ENCODE data around the gene RNF215.

The RNF215 gene
- long read RNA-seq, partial matches to known transcripts = 0 of 3 reads
- long read RNA-seq, other reads (novel, unspliced or antisense) = 2 of 3 reads

DNA sequence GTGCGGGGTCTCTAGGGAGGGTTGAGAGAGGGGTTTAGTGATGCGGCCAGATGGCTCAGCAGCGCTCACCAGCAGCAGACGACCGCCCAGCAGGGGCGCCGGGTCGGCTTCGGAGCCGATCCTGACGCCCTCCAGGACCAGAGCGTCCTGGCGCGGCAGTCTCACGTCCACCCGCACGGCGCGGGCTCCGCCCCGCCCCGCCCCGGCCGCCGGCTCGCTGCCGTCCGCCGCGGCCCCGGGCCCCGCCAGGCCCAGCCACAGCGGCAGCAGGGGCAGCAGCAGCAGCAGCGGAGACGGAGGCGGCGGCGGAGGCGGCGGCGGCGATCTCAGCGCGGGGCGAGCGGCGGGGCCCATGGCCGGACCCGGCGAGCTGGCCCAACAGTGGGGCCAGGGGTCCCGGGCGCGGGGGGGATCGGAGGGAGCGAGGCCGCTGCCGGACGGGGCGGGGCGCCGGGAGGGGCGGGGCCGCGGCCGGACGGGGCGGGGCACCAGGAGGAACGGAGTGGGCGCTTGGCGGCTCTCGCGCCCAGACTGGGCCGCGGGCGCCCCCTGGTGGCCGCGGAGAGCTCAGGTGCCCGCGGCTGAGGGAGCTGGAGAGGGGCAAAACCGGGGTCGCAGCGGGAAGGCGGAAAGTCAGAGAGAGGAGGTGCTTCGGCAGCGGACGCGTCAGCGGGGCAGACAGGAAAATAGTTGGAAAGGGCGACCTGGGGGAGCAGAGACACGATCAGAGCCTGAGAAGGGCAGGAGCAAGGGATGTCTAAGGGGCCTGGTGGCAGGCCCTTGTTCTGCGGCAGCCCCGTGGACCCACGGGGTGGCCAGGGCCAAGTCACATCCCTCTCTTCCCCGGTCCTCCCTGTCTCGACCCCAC lies at the start of gene RNF215:
RNF215 (minus strand) TSS at position 452 of the 868 bp plus-strand sequence; CDS start at position 354, 98 bp downstream.
- H3K27ac ChIP-seq (replicated peaks) = no peak within 1 kb of the TSS
- peak; percentile 53 to 54 for DNase-seq (ENCODE audit: low read depth in 1 of 2, low spot score in 1 of 2)

DNA sequence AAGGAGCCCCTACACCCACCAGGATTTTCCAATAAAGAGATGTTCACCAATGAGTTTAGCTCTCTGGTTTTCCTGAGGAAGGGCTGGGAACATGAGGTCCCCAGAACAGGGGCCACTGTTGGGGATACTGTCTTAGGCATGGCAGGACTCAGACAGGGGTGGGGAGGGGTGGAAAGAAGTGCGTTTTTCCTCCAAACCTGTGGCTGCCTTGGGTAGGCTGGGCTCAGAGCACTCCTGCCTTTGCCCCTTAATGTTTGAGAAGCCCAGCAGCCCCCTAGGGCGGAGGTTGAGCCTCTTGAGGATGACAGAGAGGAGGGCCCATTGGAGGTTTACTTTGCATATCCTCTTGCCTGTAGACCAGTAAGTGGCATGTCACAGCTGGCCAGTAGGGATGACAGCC lies 49.0 kb upstream of the RNF215 start:
- no peak for DNase-seq (ENCODE audit: low read depth in 1 of 2, low spot score in 1 of 2)
- Histone ChIP-seq H3K27me3 (ENCODE audit: insufficient read depth, poor library complexity, severe bottlenecking) (peaks cover 3% of the 10 kb centered on the region), H3K27ac (replicated peaks) (no peak overlapping the region), H3K4me3 (replicated peaks; ENCODE audit: insufficient read depth, low read length) (no peak overlapping the region)
- TF ChIP-seq, protein P1, sequence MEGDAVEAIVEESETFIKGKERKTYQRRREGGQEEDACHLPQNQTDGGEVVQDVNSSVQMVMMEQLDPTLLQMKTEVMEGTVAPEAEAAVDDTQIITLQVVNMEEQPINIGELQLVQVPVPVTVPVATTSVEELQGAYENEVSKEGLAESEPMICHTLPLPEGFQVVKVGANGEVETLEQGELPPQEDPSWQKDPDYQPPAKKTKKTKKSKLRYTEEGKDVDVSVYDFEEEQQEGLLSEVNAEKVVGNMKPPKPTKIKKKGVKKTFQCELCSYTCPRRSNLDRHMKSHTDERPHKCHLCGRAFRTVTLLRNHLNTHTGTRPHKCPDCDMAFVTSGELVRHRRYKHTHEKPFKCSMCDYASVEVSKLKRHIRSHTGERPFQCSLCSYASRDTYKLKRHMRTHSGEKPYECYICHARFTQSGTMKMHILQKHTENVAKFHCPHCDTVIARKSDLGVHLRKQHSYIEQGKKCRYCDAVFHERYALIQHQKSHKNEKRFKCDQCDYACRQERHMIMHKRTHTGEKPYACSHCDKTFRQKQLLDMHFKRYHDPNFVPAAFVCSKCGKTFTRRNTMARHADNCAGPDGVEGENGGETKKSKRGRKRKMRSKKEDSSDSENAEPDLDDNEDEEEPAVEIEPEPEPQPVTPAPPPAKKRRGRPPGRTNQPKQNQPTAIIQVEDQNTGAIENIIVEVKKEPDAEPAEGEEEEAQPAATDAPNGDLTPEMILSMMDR (IDR thresholded peaks at IDR 0.05; ENCODE audit: insufficient read depth, low read length) = no peak
- TF ChIP-seq SPI1 (IDR thresholded peaks at IDR 0.05; ENCODE audit: borderline replicate concordance, low read depth) (no peak), GABPA (IDR thresholded peaks at IDR 0.05; ENCODE audit: low read depth) (no peak), POLR2AphosphoS5 (IDR thresholded peaks at IDR 0.05; ENCODE audit: low read depth) (no peak)
- TF ChIP-seq, protein P2, sequence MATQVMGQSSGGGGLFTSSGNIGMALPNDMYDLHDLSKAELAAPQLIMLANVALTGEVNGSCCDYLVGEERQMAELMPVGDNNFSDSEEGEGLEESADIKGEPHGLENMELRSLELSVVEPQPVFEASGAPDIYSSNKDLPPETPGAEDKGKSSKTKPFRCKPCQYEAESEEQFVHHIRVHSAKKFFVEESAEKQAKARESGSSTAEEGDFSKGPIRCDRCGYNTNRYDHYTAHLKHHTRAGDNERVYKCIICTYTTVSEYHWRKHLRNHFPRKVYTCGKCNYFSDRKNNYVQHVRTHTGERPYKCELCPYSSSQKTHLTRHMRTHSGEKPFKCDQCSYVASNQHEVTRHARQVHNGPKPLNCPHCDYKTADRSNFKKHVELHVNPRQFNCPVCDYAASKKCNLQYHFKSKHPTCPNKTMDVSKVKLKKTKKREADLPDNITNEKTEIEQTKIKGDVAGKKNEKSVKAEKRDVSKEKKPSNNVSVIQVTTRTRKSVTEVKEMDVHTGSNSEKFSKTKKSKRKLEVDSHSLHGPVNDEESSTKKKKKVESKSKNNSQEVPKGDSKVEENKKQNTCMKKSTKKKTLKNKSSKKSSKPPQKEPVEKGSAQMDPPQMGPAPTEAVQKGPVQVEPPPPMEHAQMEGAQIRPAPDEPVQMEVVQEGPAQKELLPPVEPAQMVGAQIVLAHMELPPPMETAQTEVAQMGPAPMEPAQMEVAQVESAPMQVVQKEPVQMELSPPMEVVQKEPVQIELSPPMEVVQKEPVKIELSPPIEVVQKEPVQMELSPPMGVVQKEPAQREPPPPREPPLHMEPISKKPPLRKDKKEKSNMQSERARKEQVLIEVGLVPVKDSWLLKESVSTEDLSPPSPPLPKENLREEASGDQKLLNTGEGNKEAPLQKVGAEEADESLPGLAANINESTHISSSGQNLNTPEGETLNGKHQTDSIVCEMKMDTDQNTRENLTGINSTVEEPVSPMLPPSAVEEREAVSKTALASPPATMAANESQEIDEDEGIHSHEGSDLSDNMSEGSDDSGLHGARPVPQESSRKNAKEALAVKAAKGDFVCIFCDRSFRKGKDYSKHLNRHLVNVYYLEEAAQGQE (IDR thresholded peaks at IDR 0.05; ENCODE audit: insufficient replicate concordance, low read depth) = no peak

More for the DNA sequence above, at the start of gene RNF215:
- no peaks in the 10 kb centered on the region for H3K27me3 ChIP-seq (ENCODE audit: insufficient read depth, poor library complexity, severe bottlenecking)
- peak within 1 kb of the TSS; percentile 45 for H3K4me3 ChIP-seq (replicated peaks; ENCODE audit: insufficient read depth, low read length)
- TF ChIP-seq GABPA (IDR thresholded peaks at IDR 0.05; ENCODE audit: low read depth) = no peak
- TF ChIP-seq, protein P1 (IDR thresholded peaks at IDR 0.05; ENCODE audit: insufficient read depth, low read length) = peak; percentile 43
- TF ChIP-seq, protein P2 (IDR thresholded peaks at IDR 0.05; ENCODE audit: insufficient replicate concordance, low read depth) = no peak
- no peak for TF ChIP-seq POLR2AphosphoS5 (IDR thresholded peaks at IDR 0.05; ENCODE audit: low read depth)

DNA sequence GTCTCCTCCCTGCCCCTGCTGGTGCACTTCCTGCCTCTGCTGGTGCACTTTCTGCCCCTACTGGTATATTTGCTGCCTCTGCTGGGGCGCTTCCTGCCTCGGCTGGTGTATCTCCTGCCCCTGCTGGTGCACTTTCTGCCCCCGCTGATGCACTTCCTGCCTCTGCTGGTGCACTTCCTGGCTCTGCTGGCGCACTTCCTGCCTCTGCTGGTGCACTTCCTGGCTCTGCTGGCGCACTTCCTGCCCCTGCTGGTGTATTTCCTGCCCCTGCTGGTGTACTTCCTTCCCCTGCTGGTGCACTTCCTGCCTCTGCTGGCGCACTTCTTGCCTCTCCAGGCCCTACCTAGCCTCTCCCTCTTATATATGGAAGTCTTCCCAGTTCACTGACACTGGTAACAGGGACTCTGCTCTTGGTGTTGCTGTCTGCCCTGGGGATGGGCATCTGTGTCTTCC lies 48.5 kb upstream of the RNF215 start:
- peak; percentile 57 to 62 for DNase-seq (ENCODE audit: low read depth in 1 of 2, low spot score in 1 of 2)
- Histone ChIP-seq H3K27me3 (ENCODE audit: insufficient read depth, poor library complexity, severe bottlenecking) (no peaks in the 10 kb centered on the region), H3K4me3 (replicated peaks; ENCODE audit: insufficient read depth, low read length) (no peak overlapping the region), H3K27ac (replicated peaks) (no peak overlapping the region; the same call in 1 of the 2 replicates)
- TF ChIP-seq SPI1 (IDR thresholded peaks at IDR 0.05; ENCODE audit: borderline replicate concordance, low read depth) = peak; percentile 62
- peak; percentile 74 for TF ChIP-seq GABPA (IDR thresholded peaks at IDR 0.05; ENCODE audit: low read depth)
- no peak for TF ChIP-seq POLR2AphosphoS5 (IDR thresholded peaks at IDR 0.05; ENCODE audit: low read depth)

DNA sequence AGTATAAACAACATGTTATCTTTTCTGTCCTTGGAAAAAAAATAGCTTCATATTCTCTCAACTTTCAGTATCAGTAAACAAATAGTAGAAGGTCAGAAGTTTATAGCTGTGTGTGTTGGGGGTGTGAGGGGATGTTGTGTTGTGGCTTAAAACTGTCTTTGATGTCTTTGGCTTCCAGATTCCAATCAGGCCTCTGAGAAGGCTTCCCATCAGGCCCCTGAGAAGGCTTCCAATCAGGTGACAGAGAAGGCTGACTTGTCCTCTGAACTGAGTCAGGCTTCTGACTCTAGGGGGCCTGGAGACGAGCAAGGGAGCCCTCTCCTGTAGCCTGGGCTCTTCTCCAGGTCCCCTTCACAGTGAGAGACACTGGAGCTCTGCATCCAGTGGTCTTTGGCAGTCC lies 47.6 kb upstream of the RNF215 start:
- H3K27me3 ChIP-seq (ENCODE audit: insufficient read depth, poor library complexity, severe bottlenecking) = no peaks in the 10 kb centered on the region
- TF ChIP-seq GABPA (IDR thresholded peaks at IDR 0.05; ENCODE audit: low read depth) (no peak), SPI1 (IDR thresholded peaks at IDR 0.05; ENCODE audit: borderline replicate concordance, low read depth) (no peak), POLR2AphosphoS5 (IDR thresholded peaks at IDR 0.05; ENCODE audit: low read depth) (no peak)
- TF ChIP-seq, protein P2 (IDR thresholded peaks at IDR 0.05; ENCODE audit: insufficient replicate concordance, low read depth) = no peak
- TF ChIP-seq, protein P1 (IDR thresholded peaks at IDR 0.05; ENCODE audit: insufficient read depth, low read length) = no peak
- H3K4me3 ChIP-seq (replicated peaks; ENCODE audit: insufficient read depth, low read length) = no peak overlapping the region
- H3K27ac ChIP-seq (replicated peaks) = no peak overlapping the region
- DNase-seq (ENCODE audit: low read depth in 1 of 2, low spot score in 1 of 2) = no peak

Measured in HL-60 (cell line).